Activated T-cell treated with anti-CD3 and anti-CD28 coated beads for 24 hours (primary cell): ENCODE results near the gene CHD5.

ENCODE experiments used
- DNase-seq: peaks from one replicate; pipeline ENCODE4 v3.0.0-alpha.2; 2020; ENCODE audit warnings: low read depth

CHD5 gene

DNA sequence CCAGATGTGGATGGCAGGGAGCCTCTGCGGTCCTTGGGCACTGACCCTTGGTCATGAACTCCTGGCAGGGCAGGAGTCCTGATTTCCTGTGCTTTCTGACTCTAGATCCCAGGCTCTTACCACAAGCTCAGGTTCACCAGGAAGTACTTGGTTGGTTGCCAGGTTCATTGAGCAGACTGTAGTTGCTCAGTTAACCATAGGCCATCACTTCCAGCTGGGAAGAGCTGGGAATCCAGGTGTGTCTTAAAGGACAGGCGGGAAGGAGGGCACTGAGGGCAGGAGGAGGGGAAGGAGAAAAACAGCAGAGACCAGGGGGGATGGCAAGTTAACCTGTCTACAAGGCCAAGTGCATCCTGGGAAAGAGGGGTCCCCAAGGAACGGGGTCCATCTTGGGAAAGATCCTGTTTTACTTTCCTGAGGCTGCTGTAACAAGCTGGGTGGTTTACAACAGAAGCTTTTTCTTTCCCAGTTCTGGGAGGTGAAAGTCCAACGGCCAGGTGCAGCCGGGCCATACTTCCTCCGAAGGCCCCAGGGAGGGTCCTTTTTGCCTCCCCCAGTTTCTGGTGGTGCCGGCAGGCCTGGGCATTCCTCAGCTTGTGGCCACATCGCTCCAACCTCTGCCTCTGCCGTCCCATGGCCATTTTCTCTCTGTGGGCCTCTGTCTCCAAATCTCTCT, 122.8 kb downstream of the CHD5 start:
- DNase-seq: no peak

DNA sequence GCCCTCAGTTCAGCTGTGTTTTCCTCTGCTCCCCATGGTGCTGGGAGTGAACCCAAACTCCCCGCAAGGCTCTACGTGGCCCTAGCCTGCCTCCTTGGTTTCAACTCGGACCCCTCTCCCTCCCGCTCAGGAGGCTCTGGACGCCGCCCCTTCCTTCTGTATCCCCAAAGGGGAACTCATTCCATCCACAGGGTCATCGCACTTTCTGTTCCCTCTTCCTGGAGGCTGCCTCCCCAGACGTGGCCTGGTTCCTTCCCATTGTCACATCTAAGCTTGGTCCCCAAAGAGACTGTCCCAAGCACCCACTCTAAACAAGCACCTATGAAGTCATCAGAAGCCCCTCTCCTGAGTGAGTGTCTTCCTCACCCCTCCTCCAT, 123.6 kb downstream of the CHD5 start:
- DNase-seq: no peak

DNA sequence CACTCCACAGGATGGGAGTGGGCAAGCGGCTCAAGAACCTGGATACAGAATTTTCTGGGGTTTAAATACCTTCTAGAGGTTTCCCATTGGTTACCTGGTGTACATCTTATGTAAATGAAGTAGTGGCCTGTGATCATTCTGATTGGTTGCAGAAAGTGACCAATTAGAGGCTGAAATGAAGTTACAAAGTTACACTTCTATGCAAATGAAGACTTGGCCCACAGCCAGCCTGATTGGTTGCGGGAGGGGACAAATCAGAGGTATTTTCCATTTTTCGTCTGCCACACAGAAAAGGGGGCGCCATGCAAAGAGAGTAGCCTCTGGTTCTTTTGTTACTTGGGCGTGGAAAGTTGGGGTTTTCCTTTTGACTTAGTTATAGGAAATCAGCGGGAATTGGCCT, 125.5 kb downstream of the CHD5 start:
- no peak for DNase-seq

DNA sequence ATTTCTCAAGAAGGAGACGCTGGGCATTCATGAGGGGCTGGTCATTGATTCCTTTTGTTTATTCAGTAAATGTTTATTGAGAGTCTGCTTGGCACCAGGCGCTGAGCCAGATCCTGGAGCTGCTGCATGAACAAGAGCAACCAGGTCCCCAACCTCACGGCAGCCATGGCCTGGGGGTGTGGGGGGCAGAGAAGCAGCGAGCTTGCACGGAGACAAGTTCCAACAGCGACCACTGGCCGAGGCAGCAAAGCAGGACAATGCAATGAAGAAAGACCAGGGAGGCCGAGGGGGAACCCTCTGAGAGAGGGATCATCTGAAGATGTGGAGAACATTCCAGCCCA, 126.9 kb downstream of the CHD5 start:
- no peak for DNase-seq

DNA sequence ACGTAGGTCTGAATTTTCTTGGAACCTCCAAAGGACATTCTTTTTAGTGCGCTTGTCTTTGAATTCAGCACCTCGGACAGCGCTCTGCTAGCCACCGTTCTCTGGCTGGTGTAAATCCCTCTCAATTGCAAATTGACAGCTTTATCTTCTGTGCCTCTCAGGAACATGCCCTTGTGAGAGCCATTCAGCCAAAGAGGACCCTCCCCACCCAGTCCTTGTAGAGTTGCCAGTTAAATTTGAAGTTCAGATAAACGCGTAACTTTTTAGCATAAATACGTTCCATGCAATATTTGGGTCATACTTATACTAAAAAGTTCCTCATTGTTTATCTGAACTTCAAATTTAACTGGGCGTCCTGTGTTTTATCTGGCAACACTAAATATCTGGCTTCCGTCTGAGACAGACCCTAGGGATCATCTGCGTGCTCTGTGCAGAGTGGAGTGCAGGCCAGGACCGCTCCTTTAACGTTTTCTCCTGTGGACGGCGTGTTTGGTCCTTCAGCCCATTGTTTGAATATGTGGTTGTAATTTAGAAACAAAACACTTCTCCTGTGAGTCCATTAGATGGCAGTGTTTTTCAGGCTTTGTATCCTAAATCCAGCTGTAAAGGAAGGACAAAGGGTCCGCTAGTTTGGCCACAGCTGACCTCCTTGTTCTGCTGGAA, 127.4 kb downstream of the CHD5 start:
- DNase-seq: no peak
